GM12865 (cell line): ENCODE measurements around the gene VTN.

ENCODE experiments used
- DNase-seq: peaks from one replicate; pipeline ENCODE4 v3.0.0; 2010; ENCODE audit warnings: low read depth
- H3K4me3 ChIP-seq: 2 replicates; pipeline ENCODE4 v1.5.1; 2011; ENCODE audit warnings: mild to moderate bottlenecking, low read depth, low read length, control low read depth
- TF ChIP-seq, protein P1 (sequence below): IDR thresholded peaks from 2 replicates; pipeline ENCODE4 v1.5.1; 2011; ENCODE audit warnings: low read length, control low read depth, low read depth, inconsistent platforms; ENCODE audit not compliant: insufficient read depth; ENCODE audit errors: missing control alignments

VTN gene

DNA sequence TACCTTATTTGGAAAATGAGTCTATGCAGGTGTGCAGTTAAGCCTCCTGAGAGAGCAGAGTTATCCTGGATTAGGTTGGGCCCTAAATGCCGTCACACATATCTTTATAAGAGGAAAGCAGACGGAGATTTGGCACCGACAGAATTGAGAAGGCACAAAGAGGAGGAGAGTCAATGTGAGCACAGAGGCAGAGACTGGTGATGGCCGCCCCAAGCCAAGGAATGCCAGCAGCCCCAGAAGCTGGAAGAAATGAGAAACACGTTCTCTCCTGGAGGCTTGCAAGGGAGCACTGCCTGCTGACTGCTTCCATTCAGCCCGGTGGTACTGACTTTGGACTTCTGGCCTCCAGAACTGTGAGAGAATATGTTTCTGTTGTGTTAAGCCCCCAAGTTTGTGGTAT lies 32.7 kb upstream of the VTN start:
- DNase-seq: no peak
- TF ChIP-seq, protein P1, sequence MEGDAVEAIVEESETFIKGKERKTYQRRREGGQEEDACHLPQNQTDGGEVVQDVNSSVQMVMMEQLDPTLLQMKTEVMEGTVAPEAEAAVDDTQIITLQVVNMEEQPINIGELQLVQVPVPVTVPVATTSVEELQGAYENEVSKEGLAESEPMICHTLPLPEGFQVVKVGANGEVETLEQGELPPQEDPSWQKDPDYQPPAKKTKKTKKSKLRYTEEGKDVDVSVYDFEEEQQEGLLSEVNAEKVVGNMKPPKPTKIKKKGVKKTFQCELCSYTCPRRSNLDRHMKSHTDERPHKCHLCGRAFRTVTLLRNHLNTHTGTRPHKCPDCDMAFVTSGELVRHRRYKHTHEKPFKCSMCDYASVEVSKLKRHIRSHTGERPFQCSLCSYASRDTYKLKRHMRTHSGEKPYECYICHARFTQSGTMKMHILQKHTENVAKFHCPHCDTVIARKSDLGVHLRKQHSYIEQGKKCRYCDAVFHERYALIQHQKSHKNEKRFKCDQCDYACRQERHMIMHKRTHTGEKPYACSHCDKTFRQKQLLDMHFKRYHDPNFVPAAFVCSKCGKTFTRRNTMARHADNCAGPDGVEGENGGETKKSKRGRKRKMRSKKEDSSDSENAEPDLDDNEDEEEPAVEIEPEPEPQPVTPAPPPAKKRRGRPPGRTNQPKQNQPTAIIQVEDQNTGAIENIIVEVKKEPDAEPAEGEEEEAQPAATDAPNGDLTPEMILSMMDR: no peak
- no peak overlapping the region for H3K4me3 ChIP-seq

DNA sequence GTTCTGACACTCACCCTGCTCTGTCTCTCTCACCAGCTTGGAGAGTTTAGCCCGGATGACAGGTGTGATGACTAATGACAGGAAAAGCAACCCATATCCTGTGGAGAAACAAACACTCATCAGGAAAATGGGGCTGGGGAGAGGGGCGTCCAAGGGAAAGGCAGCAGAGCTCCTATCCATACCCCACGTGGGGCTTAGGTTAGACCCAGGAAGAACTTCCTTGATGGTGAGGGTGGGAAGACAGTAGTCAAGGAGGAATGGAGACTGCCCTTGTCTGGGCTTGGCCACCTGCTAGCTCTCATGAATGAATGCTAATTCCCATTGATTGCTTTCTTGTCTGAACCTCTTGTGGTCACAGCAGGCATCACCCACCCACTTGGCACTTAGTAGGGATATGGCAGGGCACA lies 32.1 kb upstream of the VTN start:
- no peak for DNase-seq
- no peak overlapping the region for H3K4me3 ChIP-seq
- TF ChIP-seq, protein P1: no peak

DNA sequence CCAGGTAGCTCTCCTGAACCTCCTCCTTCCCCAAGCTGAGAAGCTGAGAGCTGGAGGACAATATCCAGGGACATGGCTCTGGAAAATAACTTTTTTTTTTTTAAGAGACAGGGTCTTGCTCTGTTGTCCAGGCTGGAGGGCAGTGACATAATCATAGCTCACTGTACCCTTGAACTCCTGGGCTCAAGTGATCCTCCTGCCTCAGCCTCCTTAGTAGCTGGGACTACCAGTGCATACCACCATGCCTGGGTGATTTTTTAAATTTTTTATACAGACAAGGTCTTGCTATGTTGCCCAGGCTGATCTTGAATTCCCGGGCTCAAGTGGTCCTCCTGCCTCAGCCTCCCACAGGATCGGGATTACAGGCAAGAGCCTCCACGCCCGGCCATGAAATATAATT lies 29.7 kb upstream of the VTN start:
- DNase-seq: no peak
- H3K4me3 ChIP-seq: no peak overlapping the region
- TF ChIP-seq, protein P1: no peak

DNA sequence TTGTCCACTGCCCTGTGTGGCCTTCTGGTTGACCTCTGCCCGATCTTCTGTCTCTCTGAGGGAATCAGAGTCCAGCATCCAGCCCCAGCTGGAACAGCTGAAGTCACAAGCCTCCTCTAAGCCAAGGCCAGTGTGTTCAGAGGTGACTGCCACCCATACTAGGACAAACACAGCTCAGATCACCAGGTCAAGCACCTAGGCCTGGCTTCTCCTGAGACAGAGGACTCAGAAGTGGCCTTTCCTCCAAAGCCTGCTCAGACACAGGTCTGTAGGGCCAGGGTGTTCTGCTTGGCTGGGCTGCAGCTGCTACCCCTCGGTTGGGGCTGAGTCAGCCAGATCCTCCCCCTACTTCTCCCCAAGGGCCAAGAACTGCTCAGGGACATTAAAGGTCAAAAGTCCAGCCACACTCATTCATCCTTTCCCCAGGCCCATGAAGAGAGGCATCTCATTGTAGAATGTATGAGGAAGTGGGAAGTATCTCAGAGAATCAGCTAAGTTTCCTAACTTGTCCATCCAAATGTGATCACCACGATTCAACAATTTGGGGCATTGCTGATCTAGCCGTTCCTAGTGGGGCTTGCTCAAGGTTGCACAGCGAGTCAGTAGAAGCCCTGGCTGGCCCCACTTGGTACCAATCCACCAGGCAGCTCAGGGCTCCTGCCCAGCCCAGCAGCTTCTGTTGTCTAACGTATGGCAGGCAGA lies 28.3 kb upstream of the VTN start:
- no peak for DNase-seq

DNA sequence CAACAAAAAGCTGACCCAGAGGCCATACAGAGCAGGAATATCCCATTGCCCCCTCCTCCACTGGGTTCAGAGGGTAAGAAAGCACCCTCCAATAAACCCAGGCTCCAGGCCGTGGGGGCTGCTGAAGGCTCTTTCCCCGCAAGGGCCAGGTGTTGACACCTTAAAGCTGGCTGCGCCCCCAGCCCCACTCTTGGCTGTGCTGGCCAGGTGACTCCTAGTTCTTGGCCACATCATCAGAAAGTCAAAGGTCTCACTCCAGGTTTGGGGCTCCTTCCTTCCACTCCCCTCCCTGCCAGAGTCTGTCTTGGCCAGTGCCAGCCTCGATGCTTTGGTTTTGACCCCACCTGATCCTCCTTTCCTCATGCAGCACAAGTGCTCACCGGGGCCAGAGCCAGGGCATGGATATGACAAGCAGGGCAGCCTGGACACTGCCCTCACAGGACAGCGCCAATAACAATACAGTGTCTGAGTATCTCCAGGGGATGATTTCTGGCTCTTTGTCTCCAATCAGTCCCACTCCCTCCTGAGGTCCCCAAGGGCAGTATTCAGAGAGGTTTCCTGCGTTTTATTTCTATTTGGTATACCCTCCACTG lies 27.7 kb upstream of the VTN start:
- TF ChIP-seq, protein P1: no peak
- no peak overlapping the region for H3K4me3 ChIP-seq
- DNase-seq: no peak

More for the DNA sequence above, 28.3 kb upstream of the VTN start:
- H3K4me3 ChIP-seq: no peak overlapping the region
- TF ChIP-seq, protein P1: no peak

DNA sequence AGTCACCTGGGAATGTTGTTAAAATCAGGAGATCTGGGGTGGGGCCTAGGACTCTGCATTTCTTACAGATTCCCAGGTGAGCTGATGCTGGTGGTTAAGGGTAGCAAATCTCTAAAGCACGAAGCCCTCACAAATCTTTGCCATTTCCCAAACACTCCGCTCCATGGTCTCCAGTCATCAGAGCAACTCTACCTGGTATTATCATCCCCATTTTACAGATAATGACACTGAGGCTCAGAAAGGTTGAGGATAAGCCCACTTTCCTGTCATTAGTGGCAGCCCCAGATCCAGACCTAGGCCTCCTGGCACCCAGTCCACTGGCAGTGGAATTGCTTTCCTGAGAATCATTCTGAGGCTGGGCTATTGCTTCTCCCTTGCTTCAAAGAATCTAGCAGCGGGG lies 27.2 kb upstream of the VTN start:
- no peak for DNase-seq
- TF ChIP-seq, protein P1: no peak
- no peak overlapping the region for H3K4me3 ChIP-seq
